ENCODE results near the gene DUSP16.
"Not testable (repeated sequence)": the region's sequence is repeated elsewhere in the genome, so short reads cannot be mapped to it uniquely, and the experiment has no call there.

DUSP16 gene

GRCh38 chr12:12562585-12563261 is at the start of gene DUSP16:
TSS of gene DUSP16 (minus strand) at chr12:12562863. CDS start at chr12:12521098, 41,765 bp downstream.
- DNase-seq, result peak in 3 of 4 experiments; percentile 18 to 64 (median 31)

GRCh38 chr12:12612358-12612757 is 49.7 kb upstream of the DUSP16 start:
- DNase-seq, result no peak

GRCh38 chr12:12611512-12612306 is 49.0 kb upstream of the DUSP16 start, which contains the start of gene CREBL2:
TSS of gene CREBL2 (plus strand) at chr12:12611876. CDS start at chr12:12612173, 297 bp downstream.
- DNase-seq, result peak; percentile 48 to 75 (median 62)

GRCh38 chr12:12610711-12611110 is 48.0 kb upstream of the DUSP16 start:
- no peak for DNase-seq

GRCh38 chr12:12609692-12610091 is 47.0 kb upstream of the DUSP16 start:
- no peak for DNase-seq

GRCh38 chr12:12608557-12608957 is 45.9 kb upstream of the DUSP16 start:
- no peak for DNase-seq

- DNase-seq, result no peak
Measured at GRCh38 chr12:12606781-12607589, 44.3 kb upstream of the DUSP16 start.

GRCh38 chr12:12604740-12605139 is 42.1 kb upstream of the DUSP16 start:
- no peak for DNase-seq

- no peak for DNase-seq
Measured at GRCh38 chr12:12600659-12601058, 38.0 kb upstream of the DUSP16 start.

GRCh38 chr12:12599750-12600643 is 37.3 kb upstream of the DUSP16 start:
- no peak for DNase-seq

GRCh38 chr12:12598864-12599263 is 36.2 kb upstream of the DUSP16 start:
- no peak for DNase-seq

GRCh38 chr12:12596598-12596997 is 33.9 kb upstream of the DUSP16 start:
- DNase-seq, result not testable (repeated sequence)

GRCh38 chr12:12595929-12596328 is 33.3 kb upstream of the DUSP16 start:
- DNase-seq, result not testable (repeated sequence)

GRCh38 chr12:12592930-12593329 is 30.3 kb upstream of the DUSP16 start:
- DNase-seq, result no peak

- DNase-seq, result no peak
Measured at GRCh38 chr12:12590961-12591360, 28.3 kb upstream of the DUSP16 start.

- DNase-seq, result not testable (repeated sequence)
Measured at GRCh38 chr12:12588436-12588835, 25.8 kb upstream of the DUSP16 start.

- no peak for DNase-seq
Measured at GRCh38 chr12:12587878-12588277, 25.2 kb upstream of the DUSP16 start.

GRCh38 chr12:12586879-12587675 is 24.4 kb upstream of the DUSP16 start:
- no peak for DNase-seq

GRCh38 chr12:12585115-12585863 is 22.6 kb upstream of the DUSP16 start:
- no peak for DNase-seq

- no peak for DNase-seq
Measured at GRCh38 chr12:12583510-12584178, 21.0 kb upstream of the DUSP16 start.
